ENCODE data around the gene LRRC56. TPM values are rescaled to one million over a fixed set of nuclear protein-coding genes. Genes with fewer than 3 reads are reported as not detected.

The LRRC56 gene
- total RNA-seq, 1 donor: 0.43 TPM

- DNase-seq (ENCODE audit: low read depth): no peak
- no peak overlapping the region for H3K4me3 ChIP-seq (ENCODE audit: low read depth, low read length)
- TF ChIP-seq, protein P1, sequence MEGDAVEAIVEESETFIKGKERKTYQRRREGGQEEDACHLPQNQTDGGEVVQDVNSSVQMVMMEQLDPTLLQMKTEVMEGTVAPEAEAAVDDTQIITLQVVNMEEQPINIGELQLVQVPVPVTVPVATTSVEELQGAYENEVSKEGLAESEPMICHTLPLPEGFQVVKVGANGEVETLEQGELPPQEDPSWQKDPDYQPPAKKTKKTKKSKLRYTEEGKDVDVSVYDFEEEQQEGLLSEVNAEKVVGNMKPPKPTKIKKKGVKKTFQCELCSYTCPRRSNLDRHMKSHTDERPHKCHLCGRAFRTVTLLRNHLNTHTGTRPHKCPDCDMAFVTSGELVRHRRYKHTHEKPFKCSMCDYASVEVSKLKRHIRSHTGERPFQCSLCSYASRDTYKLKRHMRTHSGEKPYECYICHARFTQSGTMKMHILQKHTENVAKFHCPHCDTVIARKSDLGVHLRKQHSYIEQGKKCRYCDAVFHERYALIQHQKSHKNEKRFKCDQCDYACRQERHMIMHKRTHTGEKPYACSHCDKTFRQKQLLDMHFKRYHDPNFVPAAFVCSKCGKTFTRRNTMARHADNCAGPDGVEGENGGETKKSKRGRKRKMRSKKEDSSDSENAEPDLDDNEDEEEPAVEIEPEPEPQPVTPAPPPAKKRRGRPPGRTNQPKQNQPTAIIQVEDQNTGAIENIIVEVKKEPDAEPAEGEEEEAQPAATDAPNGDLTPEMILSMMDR (IDR thresholded peaks at IDR 0.05; ENCODE audit: insufficient read depth, low read depth, low read length): no peak
Measured at GRCh38 chr11:501683-502287, 35.5 kb upstream of the LRRC56 start.

DNA sequence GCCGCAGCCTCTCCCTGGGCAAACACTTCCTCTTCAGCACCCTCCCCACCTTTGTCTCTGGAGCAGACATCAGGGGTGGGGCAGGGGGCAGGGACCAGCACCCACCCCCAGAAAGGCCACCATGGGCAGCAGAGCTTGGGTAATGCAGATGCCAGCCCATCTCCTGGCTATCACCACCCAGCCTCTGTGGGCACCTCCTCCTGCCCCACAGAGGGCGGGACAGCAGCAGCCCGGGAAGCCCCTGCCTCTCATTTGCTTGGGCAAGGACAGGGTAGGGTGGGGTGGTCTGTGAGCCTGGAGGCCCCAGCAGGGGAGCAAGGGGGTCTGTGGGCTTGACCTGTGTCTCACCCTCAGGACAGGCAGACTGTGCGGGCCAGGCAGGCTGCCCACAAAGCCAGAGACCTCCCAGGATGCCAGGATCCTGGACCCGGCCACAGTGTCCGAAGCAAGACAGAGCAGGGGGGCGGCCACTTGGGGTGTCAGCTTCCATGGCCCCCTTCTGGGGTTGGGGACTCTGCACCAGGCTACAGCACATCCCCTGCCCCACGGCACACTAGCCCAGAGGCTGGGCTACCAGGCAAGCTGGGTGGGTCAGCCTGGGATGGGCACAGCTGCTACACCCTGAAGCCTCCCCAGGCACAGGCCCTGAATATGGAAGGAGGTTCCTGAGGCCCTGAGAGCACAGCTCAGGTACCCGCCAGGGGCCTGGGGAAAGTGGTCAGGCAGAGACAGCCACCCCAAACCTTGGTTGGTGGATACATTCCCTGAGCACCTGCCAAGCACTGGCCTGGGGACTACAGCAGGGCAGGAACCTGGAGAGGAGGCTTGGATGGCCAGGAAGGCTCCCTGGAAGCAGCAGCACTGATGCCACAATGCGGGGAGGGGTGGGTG, 34.8 kb upstream of the LRRC56 start:
- H3K4me3 ChIP-seq (ENCODE audit: low read depth, low read length): no peak overlapping the region
- TF ChIP-seq, protein P1 (IDR thresholded peaks at IDR 0.05; ENCODE audit: insufficient read depth, low read depth, low read length): no peak
- no peak for DNase-seq (ENCODE audit: low read depth)

DNA sequence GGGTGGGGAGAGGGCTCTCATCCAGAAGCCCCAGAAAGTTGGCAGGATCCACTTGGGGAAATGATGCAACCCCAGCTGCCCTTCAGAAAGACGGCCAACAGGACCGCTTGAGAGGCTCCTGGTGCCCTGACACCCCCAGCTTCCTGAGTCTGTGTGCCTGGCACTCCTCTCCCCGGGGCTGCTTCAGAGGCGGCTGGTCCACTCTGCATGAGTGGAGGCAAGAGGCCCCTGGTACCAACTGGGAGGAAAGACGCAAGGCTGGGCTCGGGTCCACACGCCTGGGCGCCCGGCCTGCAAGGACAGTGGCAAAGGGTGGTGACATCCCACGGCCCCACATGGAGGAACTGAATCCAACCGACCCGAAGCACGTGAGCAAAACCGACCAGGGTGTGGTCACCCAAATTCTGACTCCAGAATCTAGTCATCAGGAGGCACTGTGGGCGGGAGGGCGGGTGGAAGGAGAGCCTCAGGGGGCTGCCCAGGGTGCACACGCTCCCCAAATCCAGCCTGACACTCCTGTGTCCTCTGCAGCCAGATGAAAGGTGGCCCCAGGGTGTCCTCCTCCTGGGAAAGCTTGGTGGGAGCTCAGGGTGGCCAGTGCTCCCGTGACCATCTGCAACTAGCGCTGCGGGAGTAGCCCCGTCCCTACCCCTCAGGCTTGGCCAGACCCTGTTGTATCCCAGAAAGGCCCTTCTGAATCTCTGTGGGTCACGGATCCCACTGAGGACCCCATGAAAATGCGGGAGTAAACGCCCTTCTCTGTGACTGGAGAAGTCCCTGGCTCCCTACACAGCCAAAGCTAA, 33.9 kb upstream of the LRRC56 start:
- DNase-seq (ENCODE audit: low read depth): peak; percentile 60
- peak overlapping the region; percentile 83 for H3K4me3 ChIP-seq (ENCODE audit: low read depth, low read length)
- TF ChIP-seq, protein P1 (IDR thresholded peaks at IDR 0.05; ENCODE audit: insufficient read depth, low read depth, low read length): no peak

- H3K4me3 ChIP-seq (ENCODE audit: low read depth, low read length): peak overlapping the region; percentile 83
- TF ChIP-seq, protein P1 (IDR thresholded peaks at IDR 0.05; ENCODE audit: insufficient read depth, low read depth, low read length): no peak
- DNase-seq (ENCODE audit: low read depth): peak; percentile 50
Measured at GRCh38 chr11:504053-504993, 33.0 kb upstream of the LRRC56 start.

GRCh38 chr11:504994-505344, 32.4 kb upstream of the LRRC56 start:
- H3K4me3 ChIP-seq (ENCODE audit: low read depth, low read length): peak overlapping the region; percentile 83
- no peak for DNase-seq (ENCODE audit: low read depth)
- TF ChIP-seq, protein P1 (IDR thresholded peaks at IDR 0.05; ENCODE audit: insufficient read depth, low read depth, low read length): no peak

Measured in fibroblast of villous mesenchyme (primary cell).